Stimulated activated CD8-positive, alpha-beta memory T cell treated with anti-CD3 and anti-CD28 coated beads, Interleukin-15, amount 100 ng/mL, for 48 hours (primary cell): ENCODE measurements around the gene SNX12.
"Not testable (repeated sequence)": the region's sequence is repeated elsewhere in the genome, so short reads cannot be mapped to it uniquely, and the experiment has no call there.

Source experiments
- DNase-seq, 2 donors: peaks; one replicate each; pipeline ENCODE4 v3.0.0-alpha.2; 2020; ENCODE audit warnings: low read depth in 2 of 2

Gene SNX12

DNA sequence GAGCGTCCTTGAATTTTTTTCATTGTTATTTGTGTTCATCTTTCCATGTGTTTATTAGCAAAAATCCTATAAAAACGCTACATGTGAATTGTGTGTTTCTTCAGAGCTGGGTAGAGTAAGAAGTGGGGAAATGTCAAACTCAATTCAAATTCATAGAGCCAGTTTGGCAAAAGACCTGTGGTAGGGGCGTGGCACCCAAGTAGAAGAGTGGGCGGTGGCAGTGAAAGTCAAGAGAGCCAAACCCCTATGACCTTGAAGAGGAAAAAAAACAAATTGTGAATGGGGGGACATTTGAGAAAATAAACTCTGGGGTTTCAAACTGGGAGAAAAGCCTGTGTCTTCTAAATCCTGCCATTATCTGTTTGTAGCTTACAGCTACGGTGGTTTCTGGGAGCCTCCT lies 23.1 kb upstream of the SNX12 start:
- DNase-seq, result no peak

DNA sequence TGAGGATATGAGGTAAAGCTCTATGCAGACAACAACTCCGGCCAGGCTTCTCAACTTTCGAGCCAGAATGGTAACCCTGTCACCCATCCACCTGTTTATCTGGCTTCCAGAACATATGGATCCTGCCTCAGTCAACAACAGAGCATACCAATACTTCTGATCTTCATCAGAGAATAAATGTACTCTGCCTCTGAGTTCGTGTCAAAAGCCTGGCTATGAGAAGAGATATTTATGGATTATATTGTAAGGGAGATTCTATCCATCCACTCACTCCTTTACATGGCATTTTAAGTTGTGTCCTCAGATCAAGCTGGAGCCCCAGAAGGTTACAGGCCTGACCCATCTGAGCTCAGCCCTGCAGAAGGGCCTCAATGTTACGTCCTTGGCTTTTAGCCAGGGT lies 17.8 kb upstream of the SNX12 start:
- no peak for DNase-seq

DNA sequence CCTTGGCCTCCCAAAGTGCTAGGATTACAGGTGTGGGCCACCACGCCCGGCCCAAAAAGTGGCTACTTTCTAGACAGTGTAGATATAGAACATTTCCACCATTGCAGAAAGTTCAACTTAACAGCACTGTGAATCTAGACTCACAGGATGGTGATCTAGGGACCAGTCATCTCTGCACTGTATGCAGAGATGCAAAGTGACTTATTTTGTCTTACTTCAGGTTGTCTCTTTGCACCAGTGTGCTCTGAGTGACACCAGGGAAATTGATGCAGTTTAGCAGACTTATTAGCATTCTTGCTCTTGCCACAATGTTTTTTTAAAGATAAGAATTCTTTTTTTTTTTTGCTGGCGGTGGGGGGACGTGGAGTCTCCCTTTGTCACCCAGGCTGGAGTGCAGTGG lies 14.7 kb upstream of the SNX12 start:
- no peak for DNase-seq

DNA sequence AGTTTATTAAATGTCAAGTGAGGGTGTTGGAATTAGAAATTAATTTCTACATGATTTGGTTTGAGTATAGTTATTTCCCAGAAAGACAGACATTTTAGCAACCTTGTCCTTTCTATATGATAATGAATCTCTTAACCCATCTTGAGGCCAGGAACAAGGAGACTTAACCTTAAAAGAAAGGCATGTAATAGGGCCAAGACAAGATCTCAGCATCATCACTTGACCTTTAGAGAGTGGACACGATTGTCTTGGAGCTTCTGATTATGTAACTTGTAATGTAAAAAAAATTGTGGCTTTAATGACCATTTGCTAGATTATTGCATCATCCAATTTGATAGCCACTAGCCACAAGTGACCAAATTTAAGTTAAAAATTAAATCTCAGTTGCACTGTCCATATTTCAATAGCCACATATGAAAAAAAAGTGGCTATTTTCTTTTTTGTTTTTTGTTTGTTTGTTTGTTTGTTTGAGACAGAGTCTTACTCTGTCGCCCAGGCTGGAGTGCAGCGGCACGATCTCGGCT lies 14.1 kb upstream of the SNX12 start:
- no peak for DNase-seq

DNA sequence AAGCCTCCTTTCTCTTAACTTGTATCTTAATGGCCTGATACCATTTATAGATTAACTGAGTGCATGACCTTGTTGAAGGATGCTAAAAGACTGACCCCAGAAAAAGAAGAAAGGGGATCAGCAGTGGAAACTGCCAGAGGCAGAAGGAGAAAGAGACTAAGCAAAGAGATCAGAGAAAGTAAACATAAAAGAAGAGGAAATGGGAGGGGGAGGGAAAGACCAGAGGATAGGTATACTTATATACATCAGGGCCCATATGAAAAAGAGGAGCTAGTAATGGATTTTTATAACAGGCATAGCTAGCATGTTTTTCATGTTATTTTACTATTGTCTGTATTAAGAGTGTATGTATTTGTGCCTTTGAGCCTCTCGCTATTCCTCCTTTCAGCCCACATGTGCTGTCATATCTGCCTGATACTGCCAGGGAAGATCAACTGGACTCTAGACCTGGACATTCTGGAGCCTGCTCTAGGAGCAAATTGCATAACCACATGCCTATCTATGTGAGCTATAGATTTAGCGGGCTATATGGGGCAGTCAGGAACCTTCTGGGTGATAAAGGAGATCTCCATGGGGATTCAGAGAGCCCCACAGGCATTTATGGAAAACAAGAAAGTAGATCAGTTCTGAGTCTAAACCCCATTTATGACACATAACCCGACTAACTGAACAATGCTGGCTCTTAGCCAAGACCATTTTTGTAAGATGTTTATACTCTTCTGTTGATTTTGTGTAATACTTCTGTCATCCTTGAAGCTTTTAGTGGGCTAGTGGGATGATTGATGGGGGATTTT lies 13.4 kb upstream of the SNX12 start:
- DNase-seq, result no peak

DNA sequence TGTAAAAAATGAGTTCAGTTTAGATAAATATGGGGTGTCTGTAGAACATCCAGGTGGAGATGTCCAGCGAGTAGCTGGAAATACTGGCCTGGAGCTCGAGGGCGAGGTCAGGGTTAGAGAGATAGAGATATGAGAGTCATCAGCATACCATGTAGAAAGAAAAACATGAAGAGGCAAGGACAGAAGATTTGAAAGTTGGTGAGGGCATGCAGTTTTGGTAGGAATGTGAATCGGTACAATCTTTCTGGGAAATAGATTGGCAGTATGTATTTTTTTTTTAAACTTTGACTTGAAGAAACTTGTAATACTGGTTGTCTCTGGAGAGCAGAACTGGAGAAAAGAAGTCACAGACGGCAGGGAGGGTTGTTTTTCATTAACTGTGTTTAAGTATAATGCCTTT lies 2.4 kb upstream of the SNX12 start:
- DNase-seq, result no peak

DNA sequence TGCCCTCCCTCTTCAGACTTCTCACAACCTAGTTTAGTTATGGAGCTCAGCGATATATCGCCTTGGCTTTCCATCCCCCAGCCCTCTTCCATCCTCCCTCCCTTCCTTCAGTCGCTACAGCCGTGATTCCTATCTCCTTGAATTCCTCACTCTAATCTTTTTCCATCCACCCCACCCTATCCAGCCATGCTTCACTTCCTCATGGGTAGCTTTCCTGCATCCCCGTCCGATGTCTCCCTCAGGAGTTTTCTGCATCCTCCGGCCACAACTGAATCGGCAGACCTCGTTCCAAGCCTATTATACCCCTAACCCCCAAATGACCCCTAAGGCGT lies 456 bp downstream of the SNX12 start:
- DNase-seq, result no peak

DNA sequence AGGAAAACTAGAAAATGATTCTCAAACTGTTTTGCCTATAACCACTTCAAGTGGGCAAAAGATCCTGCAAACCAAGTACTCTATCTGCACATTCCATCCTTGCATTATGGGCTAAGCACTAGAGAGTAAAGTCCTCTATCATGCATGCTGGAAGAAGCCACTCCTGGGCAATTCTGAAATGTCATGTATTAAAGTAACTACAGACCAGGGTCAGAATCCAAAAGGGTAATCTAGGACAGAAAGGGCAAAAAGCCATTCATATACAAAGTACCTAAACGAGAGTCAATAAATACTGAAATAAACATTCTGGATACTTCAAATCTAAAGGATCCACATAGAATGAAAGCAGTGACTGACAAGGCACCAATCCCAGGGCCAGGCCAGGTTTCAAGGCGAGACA lies 1.0 kb downstream of the SNX12 start:
- no peak for DNase-seq

DNA sequence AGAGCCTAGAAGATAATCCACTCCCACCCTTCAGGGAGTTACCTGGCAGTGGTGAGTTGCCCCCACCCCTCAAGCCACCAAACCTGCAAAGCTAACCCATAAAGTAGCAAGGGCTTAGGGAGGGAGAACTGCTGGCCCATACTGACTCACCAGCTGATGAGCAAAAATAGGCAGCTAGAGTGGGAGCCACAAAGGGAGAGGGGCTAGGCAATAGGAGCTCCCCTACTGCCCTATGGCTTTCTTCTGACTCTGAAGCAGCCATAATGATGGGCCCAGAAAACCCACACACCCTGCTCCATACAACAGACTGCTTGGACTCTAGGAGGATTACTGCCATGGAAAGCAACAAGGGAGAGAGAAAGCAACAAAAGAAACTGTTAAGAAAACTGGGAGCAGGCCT lies 8.0 kb downstream of the SNX12 start:
- DNase-seq, result no peak

DNA sequence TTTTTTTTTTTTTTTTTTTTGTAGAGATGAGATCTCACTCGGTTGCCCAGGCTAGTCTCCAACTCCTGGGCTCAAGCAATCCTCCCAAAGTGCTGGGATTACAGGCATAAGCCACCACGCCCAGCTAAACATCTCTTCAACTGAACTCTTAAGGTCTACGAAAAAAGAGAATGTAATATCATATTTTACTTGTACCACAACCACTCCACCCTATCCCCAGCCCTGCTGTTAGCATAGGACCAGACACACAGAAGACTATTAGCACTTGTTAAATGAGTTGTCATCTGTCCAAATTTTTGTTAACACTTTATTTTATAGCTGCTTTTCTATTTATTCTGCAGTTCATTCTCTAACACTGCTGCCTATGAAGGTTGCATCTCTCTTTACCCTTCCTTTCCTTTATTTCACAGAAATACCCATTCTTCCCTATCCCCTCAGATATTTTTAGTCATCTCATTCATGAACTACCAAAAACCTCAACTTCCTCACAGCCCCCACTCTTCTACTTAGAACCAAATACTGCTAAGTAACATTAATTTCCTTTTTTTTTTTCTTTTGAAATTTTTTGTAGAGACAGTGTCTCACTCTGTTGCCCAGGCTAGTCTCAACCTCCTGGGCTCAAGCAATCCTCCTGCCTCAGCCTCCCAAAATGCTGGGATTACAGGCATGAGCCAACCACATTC lies 10.1 kb downstream of the SNX12 start:
- DNase-seq, result no peak

DNA sequence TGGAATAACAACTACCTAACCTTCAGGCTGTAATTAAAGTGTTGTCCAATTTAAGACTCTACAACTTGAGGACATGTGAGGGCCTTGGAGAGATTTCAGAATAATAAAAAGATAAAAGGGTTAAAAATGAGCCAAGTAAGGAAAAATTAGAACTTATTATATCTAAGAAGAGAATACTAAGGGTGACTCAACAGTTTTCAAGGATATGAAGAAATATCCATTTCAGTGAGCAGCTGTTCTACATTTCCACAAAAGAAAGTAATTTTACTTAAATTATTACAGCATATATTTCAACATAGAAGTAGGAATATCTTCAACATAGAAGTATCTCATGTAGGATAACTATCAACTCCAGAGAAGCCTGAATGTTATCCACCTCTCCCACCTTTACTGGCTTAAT lies 11.3 kb downstream of the SNX12 start:
- DNase-seq, result no peak

DNA sequence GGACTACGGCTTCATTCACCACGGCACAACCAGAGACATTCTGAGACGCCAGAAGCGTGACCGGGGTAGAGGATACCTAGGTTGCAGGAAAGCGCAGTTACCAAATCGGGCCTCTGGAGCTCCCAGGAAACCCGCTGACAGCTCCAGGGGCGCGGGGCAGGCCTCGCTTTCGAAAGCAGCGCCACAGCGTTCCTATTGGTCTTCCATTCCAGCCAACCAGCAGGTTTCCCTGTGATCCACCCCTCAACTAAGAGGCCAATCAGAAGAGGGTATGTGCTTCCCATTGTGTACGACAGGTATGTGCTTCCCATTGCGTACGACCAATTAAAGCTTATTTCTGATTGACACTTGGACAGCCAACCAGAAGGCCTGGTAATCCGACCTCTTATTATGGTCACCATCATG lies 14.9 kb downstream of the SNX12 start:
- DNase-seq, result no peak

DNA sequence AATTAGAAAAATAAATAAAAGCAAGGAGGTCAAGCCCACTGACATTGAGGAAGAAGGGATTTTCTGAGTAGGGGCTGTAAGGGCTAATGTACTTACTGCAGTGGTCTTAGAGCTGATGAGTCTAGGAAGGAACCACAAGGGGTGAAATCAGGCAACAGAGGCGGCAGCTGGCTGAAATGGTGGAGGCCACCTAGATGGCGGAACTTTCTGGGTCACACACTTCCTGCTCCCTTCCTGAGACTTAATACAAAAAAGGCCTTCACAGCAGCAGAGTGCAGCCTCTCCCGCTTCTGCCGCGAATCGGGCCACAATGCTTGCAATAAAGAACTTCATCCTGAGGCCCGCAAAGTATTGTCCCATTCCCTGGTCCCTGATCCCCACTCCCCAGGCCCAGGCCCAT lies 15.4 kb downstream of the SNX12 start:
- no peak for DNase-seq

DNA sequence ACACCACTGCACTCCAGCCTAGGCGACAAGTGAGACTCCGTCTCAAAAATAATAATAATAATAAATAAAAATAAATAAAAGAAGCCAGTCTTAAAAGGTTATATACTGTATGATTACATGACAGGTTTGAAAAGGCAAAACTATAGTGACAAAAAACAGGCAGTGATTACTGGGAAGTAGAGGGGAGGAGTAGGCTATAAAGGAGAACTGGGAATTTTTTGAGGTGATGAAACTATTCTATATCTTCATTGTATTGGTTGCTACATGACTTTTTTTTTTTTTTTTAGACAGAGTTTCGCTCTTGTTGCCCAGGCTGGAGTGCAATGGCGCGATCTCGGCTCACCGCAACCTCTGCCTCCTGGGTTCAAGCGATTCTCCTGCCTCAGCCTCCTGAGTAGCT lies 20.2 kb downstream of the SNX12 start:
- not testable (repeated sequence) for DNase-seq

DNA sequence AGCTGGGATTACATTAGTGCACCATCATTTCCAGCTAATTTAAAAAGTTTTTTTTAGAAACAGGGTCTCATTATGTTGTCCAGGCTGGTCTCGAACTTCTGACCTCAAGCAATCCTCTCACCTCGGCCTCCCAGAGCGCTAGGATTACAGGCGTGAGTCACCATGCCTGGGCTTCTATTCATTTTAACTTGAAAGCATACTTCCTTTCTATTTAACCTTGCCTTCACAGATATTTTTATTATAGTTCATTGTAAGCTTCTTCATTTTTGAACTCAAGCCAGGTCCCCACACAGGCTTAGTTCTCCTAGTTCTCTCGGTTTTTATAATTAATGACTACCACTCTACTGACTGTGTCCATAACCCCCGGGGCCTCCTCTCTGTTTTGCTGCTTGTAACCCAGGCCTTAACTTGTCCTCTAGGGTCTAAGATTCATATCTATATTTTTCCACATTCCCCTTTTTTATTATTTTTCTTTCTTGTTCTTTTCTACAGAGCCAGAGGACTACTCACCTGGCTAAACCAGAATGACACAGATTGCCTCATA lies 50.7 kb downstream of the SNX12 start:
- DNase-seq, result no peak
